GM18861 (cell line): ENCODE measurements around the gene USF1.
"Not testable (repeated sequence)": the region's sequence is repeated elsewhere in the genome, so short reads cannot be mapped to it uniquely, and the experiment has no call there.

Experiments used
- ATAC-seq: cut with Tn5 transposase; IDR thresholded peaks from one replicate; pipeline ENCODE4 v1.9.1; 2021; ENCODE audit not compliant: unreplicated experiment

The USF1 gene

GRCh38 chr1:161079436-161080110 lies 33.8 kb upstream of the USF1 start:
- no peak for ATAC-seq

DNA sequence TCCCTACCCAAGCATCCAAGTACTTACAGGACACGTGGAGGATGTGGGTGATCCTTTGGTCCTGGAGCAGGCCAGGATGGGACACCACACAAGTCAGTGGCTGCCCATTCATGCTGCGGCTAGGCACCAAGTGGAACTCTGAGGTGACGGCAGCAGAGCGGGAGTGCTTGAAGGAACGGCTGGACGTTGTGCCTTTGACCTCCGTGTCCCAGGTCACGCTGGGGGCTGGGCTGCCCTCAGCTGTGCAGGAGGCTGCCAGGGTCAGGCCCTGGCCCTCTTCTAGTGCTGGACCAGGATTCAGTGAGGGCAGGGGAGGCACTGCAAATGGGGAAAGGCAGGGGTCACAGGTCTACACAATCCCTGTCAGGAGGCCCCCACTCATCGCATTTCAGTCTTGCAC lies 31.6 kb upstream of the USF1 start:
- ATAC-seq: no peak

GRCh38 chr1:161076410-161076809 lies 30.6 kb upstream of the USF1 start:
- ATAC-seq: no peak

DNA sequence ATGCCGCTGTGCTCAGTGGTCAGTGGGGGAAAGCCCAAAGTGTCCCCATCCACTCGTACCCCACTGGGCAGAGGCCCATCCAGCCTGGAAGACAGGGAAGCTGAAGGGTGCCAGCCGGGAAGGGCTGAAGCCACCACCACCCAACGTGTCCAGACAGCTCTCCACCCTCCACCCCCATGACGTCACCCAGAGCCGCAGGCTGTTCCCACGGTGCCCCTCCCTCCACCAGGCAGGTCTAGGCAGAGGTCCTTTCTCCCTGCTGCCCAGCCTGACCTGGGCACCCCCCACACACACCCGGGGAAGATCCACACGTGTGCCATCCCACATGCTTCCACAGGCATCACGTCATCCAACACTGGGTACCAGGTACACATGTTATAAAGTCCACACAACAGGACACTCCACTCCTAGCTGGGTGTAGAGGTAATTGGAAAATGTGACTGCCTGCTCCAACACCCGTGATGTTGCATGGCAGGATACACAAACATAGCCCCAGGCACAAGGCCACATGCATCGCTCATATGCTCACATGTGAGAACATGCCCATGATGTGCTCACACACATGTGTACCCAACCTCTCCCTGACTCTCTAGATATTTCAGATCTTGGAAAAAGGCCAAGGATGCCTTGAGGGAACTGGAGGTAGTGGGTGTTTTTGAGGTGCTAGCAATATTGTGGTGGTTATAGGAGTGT lies 29.0 kb upstream of the USF1 start:
- ATAC-seq: no peak

DNA sequence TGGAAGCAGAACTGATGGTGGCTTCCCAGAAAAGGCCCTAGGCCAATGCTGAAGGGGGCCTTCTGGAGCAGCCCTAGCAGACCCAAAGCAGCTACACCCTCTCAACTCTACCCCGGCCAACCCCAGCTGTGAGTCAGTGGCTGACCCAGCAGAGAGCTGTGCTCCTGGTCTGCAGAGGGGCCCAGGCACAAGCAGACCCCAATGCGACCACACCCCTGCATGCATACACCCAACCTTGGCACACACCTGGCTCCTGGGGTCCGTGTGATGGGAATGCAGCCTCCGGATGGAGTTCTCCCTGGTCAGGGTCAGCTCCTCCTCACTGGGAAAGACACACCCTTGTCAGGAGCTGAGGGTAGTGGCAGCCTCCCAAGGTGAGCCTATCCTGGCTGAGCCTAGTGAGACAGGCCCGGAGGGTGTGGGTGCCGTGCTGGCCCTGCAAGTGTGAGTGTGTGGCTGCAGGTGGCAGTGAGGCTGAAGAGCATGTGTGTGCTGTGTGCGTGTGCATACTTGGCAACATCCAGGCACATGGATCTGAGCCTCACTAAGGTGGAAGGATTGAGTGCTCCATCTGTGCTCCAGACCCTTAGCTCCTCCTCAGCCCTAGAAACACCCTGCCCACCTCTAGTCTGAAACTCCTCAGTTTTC lies 27.8 kb upstream of the USF1 start:
- ATAC-seq: no peak

GRCh38 chr1:161072751-161073449 lies 27.1 kb upstream of the USF1 start:
- ATAC-seq: no peak

DNA sequence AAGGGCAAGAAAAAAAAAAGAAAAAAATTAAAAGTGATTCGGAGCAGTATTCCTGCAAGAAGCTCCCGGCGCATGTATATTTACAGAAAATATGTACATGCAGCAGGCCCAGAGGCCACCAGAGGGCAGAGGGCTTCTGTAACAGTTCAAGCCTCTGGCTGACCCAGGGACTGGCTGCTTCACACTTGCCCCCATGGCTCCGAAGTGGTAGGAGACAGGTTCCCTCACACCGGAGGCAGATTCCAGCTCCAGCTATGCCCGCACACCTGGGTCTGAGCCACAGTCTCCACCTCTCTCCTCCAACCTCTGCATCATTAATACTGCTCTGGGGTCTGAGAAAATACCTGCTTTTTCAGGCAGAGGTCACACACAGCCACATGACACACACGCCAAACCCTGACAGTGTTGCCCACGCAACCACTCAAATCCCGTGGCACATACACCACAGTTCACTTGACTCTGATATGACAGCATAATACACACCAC lies 26.2 kb upstream of the USF1 start:
- ATAC-seq: no peak

- no peak for ATAC-seq
Observed at GRCh38 chr1:161070761-161071160, 25.0 kb upstream of the USF1 start.

- peak; percentile 81 for ATAC-seq
Observed at GRCh38 chr1:161069731-161070270, 24.0 kb upstream of the USF1 start, which contains the start of gene ARHGAP30. ARHGAP30 (minus strand) TSS chr1:161069891; CDS start chr1:161069624, 267 bp downstream.

DNA sequence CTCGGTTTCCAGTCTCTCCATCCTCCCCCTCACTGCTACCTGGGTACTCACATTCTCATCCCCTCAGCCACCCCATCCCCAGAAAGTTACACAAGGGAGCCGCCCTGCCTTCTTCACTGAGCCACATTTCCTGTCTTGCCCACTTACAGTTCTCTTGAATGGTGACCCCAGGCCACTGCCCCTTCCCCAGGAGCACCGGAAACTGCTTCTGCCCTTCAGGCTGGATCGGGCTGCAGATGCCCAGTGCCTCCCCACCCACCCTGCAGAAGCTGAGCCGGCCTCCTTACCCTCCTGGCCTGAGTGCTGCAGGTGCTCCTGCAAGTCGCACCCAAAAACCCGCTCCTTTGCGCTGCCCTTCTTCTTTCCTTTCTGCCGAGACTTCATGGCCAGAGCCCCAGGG lies 23.5 kb upstream of the USF1 start:
- ATAC-seq: no peak

DNA sequence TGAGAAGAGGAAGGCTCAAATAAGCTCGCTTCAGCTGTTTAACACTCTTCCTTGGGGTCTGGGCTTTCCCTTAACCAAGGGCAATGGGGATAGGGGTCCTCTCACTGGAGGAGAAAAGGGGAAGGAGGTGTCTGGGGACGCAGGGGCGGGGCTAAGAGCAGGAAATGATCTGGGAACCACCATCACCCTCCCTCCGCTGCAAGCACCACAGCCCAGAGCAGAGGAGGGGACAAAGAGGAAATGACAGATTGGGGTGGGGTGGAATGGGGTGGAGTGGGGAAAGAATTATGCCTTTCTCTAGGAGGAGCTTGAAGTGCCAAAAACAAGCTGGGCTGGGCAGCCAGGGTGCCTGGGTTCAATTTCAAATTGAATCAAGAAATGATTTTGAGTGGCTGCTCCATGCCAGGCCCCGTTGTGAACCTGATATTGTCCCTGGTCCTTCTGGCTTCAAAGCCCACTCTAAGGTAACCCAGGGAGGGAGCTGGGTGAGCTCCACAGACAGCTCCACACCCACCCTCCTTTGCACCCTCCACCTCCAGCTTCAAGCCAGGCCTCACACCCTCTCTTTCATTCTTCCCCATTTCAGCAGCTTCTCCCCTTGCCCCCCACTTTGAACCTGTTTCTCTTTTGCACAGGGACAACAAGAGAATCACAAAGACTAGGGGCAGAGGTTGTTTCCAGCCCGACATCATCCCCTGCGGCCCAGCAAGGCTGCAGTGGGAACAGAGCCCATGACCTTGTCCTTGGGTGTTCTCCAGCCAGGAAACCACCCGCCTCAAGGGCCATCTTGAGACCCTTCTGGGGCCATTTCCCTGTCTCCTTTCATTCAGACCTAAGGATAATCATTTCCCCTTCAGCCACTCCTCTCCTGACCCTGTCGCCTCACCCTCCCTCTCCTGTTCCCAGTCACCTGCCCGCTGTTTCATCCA lies 22.8 kb upstream of the USF1 start:
- ATAC-seq: peak; percentile 36

DNA sequence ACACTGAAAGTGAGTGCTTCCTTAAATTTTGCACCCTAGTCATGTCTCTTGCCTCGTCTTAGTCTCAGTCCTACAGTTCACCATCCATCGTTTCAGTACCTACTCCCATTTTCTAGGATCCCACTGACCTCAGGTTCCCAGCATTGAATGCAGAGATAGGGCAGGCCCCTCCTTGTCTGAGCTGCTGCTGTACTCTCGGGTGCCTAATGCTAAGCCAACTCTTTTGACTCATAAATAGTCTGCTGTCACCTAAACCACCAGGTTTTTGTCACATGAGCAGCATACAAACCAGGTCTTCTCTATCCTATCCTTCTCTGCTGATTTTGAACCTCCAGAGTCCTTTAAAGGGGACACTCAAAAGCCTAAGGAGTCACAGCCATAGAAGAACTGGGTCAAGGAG lies 20.9 kb upstream of the USF1 start:
- no peak for ATAC-seq

GRCh38 chr1:161065681-161066080 lies 19.9 kb upstream of the USF1 start:
- not testable (repeated sequence) for ATAC-seq

DNA sequence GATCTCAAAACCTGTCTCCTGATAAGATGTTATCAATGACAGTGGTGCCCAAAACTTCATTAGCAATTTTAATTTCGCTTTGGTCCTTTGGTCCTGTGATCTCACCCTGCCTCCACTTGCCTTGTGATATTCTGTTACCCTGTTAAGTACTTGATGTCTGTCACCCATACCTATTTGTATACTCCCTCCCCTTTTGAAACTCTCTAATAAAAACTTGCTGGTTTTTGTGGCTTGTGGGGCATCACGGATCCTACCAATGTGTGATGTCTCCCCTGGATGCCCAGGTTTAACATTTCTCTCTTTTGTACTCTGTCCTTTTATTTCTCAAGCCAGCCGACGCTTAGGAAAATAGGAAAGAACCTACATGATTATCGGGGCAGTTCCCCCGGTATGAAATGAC lies 18.2 kb upstream of the USF1 start:
- not testable (repeated sequence) for ATAC-seq

GRCh38 chr1:161061419-161061818 lies 15.6 kb upstream of the USF1 start:
- ATAC-seq: no peak

GRCh38 chr1:161059293-161059692 lies 13.5 kb upstream of the USF1 start:
- no peak for ATAC-seq

DNA sequence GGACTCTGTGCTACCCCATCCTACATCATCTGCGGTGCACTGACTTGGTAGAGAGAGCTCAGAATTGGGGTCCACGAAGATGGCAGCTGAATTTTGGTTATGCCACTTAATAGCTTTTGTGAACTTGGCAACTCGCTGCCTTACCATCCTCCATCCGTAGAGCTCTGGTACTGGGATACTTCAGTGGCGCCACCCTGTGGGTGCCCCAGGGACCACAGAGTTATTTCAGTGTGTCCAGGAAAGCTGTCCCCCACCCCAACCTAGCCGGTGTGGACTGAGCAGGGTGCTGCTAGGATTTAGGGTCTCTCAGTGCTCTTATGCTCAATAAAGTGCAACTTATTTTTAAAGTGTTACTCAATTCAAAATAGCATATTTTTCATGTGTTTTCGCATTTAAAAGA lies 9.0 kb upstream of the USF1 start:
- no peak for ATAC-seq

DNA sequence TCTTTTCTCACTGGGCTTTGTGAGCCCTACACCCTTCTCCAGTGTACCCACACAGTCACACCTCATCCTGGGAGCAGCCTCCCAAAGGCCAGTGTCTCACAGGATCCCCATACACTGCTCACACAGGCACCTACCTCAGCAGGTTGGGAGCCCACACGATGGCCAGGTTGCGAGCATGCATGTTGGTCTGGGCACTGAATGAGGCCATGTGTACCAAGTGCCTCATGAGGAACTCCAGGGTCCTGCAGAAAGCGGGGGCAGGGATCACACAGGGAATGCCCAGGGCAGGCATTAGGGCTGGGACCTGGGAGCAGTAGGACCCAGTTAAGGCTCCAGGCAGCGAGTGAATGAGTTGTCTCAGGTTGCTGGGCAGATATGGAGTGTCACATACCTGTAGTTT lies 8.5 kb upstream of the USF1 start:
- no peak for ATAC-seq

GRCh38 chr1:161052899-161053298 lies 7.1 kb upstream of the USF1 start:
- no peak for ATAC-seq

- ATAC-seq: no peak
Observed at GRCh38 chr1:161051219-161051618, 5.4 kb upstream of the USF1 start.
